Sigmoid colon (tissue), 7 donors: ENCODE measurements around the gene PRKN. TPM values are rescaled to one million over a fixed set of nuclear protein-coding genes. Genes with fewer than 3 reads are reported as not detected.

Experiments
- DNase-seq: peaks from one replicate; pipeline ENCODE4 v3.0.0-alpha.2; 2019
- H3K27ac ChIP-seq, 4 donors: fragments of 200-600 bp; sonication (generic); one replicate each; pipeline ENCODE4 v1.5.1; 2016 to 2019; ENCODE audit warnings: mild to moderate bottlenecking in 1 of 4
- H3K27me3 ChIP-seq, 3 donors: fragments of 200-600 bp; sonication (generic); one replicate each; pipeline ENCODE4 v1.5.1; 2019; ENCODE audit warnings: mild to moderate bottlenecking in 1 of 3
- H3K36me3 ChIP-seq, 4 donors: fragments of 200-600 bp; sonication (generic); one replicate each; pipeline ENCODE4 v1.5.1; 2016 to 2019
- H3K4me1 ChIP-seq, 4 donors: fragments of 200-600 bp; sonication (generic); one replicate each; pipeline ENCODE4 v1.5.1; 2017 to 2019
- H3K4me3 ChIP-seq, 4 donors: fragments of 200-600 bp; sonication (generic); one replicate each; pipeline ENCODE4 v1.5.1; 2017 to 2019; ENCODE audit warnings: mild to moderate bottlenecking in 2 of 4, moderate library complexity in 1 of 4
- H3K9me3 ChIP-seq, 4 donors: fragments of 200-600 bp in 3 of 4; sonication (generic) in 3 of 4; one replicate each; pipeline versions ENCODE4 v1.5.1 to v1.6.1; 2013 to 2019
- CTCF ChIP-seq, 4 experiments: fragments of 450-650 bp in 3 of 4; fragments of 200-600 bp in 1 of 4; IDR thresholded peaks; one replicate each; pipeline ENCODE4 v1.5.1; 2016 to 2019; ENCODE audit warnings: antibody characterized with exemption in 4 of 4, mild to moderate bottlenecking in 3 of 4, moderate library complexity in 2 of 4
- EP300 ChIP-seq, 4 donors: sonication (generic); formaldehyde crosslinking; IDR thresholded peaks; one replicate each; pipeline ENCODE4 v1.6.1; 2017; ENCODE audit warnings: antibody characterized with exemption in 4 of 4
- POLR2A ChIP-seq, 2 donors: fragments of 450-650 bp; IDR thresholded peaks; one replicate each; pipeline ENCODE4 v1.6.1; 2016; ENCODE audit warnings: antibody characterized with exemption in 2 of 2, mild to moderate bottlenecking in 2 of 2, moderate library complexity in 2 of 2
- POLR2AphosphoS5 ChIP-seq, 4 donors: sonication (generic); formaldehyde crosslinking; IDR thresholded peaks; one replicate each; pipeline ENCODE4 v1.6.1; 2017; ENCODE audit warnings: antibody characterized with exemption in 4 of 4
- WGBS, 2 donors: extraction: QIAGEN DNeasy Blood & Tissue Kit; methylation state at CpG; one replicate each; pipeline ENCODE4 v1.1.7; 2013; 5-methylcytosine and 5-hydroxymethylcytosine counted together
- intact Hi-C: fragments of 100-400 bp; cut with DNase I; formaldehyde crosslinking; loops from one replicate; pipeline ENCODE4 v1.15.1; 2023
- polyA plus RNA-seq, 3 donors: library from polyadenylated mRNA; stranded (reverse); fragments of 200-250 nt; gene quantifications; one replicate each; pipeline ENCODE4 v1.2.3, GENCODE V29; 2013
- total RNA-seq, 4 donors: library from RNA; depleted of rRNA; stranded (reverse); fragments of >200 nt; gene quantifications; one replicate each; pipeline ENCODE4 v1.1.0, GENCODE V29; 2016
- donor health status: healthy with polysubstance abuse.
- donor health status: Bipolar disorder and iron deficiency.
- donor health status: healthy.

PRKN gene
- total and polyA plus RNA-seq, 7 donors = 0.38 to 173 (median 9.7) TPM

- no peaks in the 10 kb centered on the region for H3K4me1 ChIP-seq
- no peaks in the 10 kb centered on the region for H3K36me3 ChIP-seq
- TF ChIP-seq POLR2AphosphoS5 (IDR thresholded peaks at IDR 0.05) = no peak
- TF ChIP-seq CTCF (IDR thresholded peaks at IDR 0.05) = no peak
- no peak for TF ChIP-seq POLR2A (IDR thresholded peaks at IDR 0.05)
- no peak for TF ChIP-seq EP300 (IDR thresholded peaks at IDR 0.05)
- no peak overlapping the region for H3K4me3 ChIP-seq
- DNase-seq = no peak
- no peaks in the 10 kb centered on the region for H3K27me3 ChIP-seq
- H3K9me3 ChIP-seq = no peaks in the 10 kb centered on the region
- WGBS, 2 donors = 74 to 79% methylated on average over 3 of the region's 3 CpGs
- intact Hi-C loops = no loop called here
- H3K27ac ChIP-seq = no peak overlapping the region
Measured at GRCh38 chr6:162343198-162343935, 384.2 kb downstream of the PRKN start.

DNA sequence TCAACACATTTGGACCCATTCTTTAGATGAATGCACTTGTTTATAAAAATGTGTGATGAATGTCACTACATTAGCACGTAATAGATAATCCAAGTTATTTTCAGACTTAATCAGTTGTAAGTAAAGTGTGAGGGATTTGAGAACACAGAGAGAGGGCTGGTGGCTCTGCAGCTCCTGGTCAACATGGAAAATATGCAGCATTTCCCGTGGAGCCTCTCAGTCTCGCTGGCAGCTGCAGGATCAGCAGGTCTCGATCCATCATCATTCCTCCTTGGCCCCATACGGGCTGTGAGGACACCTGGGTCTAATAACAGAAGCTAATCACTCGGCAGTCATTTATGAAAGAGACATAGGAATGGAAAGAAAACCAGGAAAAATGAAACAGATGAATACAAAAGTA, 390.2 kb downstream of the PRKN start:
- no peaks in the 10 kb centered on the region for H3K27me3 ChIP-seq
- no peak overlapping the region for H3K4me3 ChIP-seq
- H3K9me3 ChIP-seq = peaks cover 0 to 3% (median 0%) of the 10 kb centered on the region in 4 donors
- no peak for DNase-seq
- no peak overlapping the region for H3K27ac ChIP-seq
- no peaks in the 10 kb centered on the region for H3K4me1 ChIP-seq
- no peaks in the 10 kb centered on the region for H3K36me3 ChIP-seq
- 89 to 93% methylated on average over 6 of the region's 6 CpGs for WGBS, 2 donors
- no peak for TF ChIP-seq POLR2AphosphoS5 (IDR thresholded peaks at IDR 0.05)
- no peak for TF ChIP-seq CTCF (IDR thresholded peaks at IDR 0.05)
- TF ChIP-seq EP300 (IDR thresholded peaks at IDR 0.05) = no peak
- TF ChIP-seq POLR2A (IDR thresholded peaks at IDR 0.05) = no peak
- intact Hi-C loops = no loop called here

DNA sequence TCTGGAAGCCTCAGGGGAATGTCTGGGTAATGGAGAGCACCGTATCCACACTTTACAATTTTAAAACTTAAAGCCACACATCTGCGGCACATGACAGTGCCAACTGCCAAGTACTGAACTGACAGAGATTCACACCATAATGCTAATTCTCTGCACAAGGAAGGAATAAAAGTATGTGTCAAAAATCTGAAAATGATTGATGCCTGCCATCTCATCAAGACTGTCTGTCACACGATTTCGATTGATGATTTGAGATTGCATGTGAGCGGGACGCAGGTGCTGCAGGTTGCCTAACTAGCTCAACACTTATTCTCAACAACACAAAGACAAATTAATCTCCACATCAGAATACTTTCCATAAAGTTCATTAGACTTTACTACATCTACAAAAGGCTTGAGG, 391.2 kb downstream of the PRKN start:
- TF ChIP-seq CTCF (IDR thresholded peaks at IDR 0.05) = no peak
- no peak for TF ChIP-seq POLR2A (IDR thresholded peaks at IDR 0.05)
- TF ChIP-seq POLR2AphosphoS5 (IDR thresholded peaks at IDR 0.05) = no peak
- no peak for TF ChIP-seq EP300 (IDR thresholded peaks at IDR 0.05)
- H3K4me3 ChIP-seq = no peak overlapping the region

DNA sequence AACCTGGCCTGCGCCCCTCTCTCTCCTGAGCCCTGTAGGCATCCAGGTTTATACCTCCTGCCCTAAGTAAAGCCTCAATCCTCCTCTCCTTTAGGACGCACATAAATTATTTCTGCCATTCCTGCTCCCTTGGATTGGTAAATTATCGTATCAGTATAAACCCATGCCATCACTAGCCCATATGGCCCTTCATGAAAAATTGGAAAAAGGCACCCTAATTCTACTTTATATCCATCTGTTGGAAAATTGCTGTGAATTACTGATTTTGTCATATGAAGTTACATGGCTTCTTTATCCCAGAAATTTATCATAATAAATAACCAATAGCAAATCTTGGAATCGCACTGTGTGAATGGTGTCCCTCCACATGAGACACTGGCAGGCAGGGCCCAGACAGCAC, 395.2 kb downstream of the PRKN start:
- H3K4me1 ChIP-seq = no peaks in the 10 kb centered on the region
- 89 to 90% methylated on average over 4 of the region's 4 CpGs for WGBS, 2 donors
- no peaks in the 10 kb centered on the region for H3K36me3 ChIP-seq
- no peak for DNase-seq
- H3K4me3 ChIP-seq = no peak overlapping the region
- no peak overlapping the region for H3K27ac ChIP-seq
- TF ChIP-seq POLR2A (IDR thresholded peaks at IDR 0.05) (no peak), EP300 (IDR thresholded peaks at IDR 0.05) (no peak), POLR2AphosphoS5 (IDR thresholded peaks at IDR 0.05) (no peak), CTCF (IDR thresholded peaks at IDR 0.05) (no peak)
- no peaks in the 10 kb centered on the region for H3K27me3 ChIP-seq
- peaks cover 0 to under 1% (median 0%) of the 10 kb centered on the region in 4 donors for H3K9me3 ChIP-seq
- intact Hi-C loops = no loop called here

More for the DNA sequence above, 391.2 kb downstream of the PRKN start:
- DNase-seq = no peak
- Histone ChIP-seq H3K27ac (no peak overlapping the region), H3K27me3 (no peaks in the 10 kb centered on the region), H3K36me3 (no peaks in the 10 kb centered on the region), H3K9me3 (peaks cover 0 to 3% (median 0%) of the 10 kb centered on the region in 4 donors), H3K4me1 (no peaks in the 10 kb centered on the region)
- intact Hi-C loops = no loop called here
- WGBS, 2 donors = 91 to 97% methylated on average over 6 of the region's 6 CpGs

DNA sequence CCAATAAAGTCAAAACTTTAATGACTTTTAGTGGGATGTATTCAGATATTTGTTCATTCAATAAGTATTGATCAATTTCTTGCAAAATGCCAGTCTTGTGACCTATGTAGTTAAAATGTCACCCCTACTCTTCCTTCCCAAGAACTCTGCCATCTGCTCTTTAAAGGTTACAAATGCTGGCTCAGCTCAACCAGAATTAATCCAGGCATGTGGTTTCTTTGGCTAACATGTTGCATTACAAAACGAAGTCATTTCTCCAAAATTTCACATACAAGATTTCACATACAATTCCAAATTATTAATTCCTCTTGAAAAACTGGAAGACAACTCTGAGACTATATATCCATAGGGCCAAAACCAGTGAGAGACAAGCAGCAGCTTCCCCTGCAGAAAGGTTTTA, 395.7 kb downstream of the PRKN start:
- H3K9me3 ChIP-seq = no peaks in the 10 kb centered on the region
- no peaks in the 10 kb centered on the region for H3K36me3 ChIP-seq
- H3K4me1 ChIP-seq = no peaks in the 10 kb centered on the region
- no peak for TF ChIP-seq POLR2A (IDR thresholded peaks at IDR 0.05)
- no peak for TF ChIP-seq CTCF (IDR thresholded peaks at IDR 0.05)
- TF ChIP-seq POLR2AphosphoS5 (IDR thresholded peaks at IDR 0.05) = no peak
- TF ChIP-seq EP300 (IDR thresholded peaks at IDR 0.05) = no peak
- no peaks in the 10 kb centered on the region for H3K27me3 ChIP-seq
- no peak overlapping the region for H3K27ac ChIP-seq
- DNase-seq = no peak
- WGBS, 2 donors = 61 to 71% methylated on average over 1 of the region's 1 CpG
- H3K4me3 ChIP-seq = no peak overlapping the region
- intact Hi-C loops = no loop called here
